Activated T-cell treated with anti-CD3 and anti-CD28 coated beads for 24 hours (primary cell): ENCODE results near the gene MYL3.

Source experiments
- DNase-seq: peaks from one replicate; pipeline ENCODE4 v3.0.0-alpha.2; 2020; ENCODE audit warnings: low read depth

The MYL3 gene

GRCh38 chr3:46849686-46850467, 13.4 kb downstream of the MYL3 start:
- no peak for DNase-seq

GRCh38 chr3:46849045-46849631, 14.1 kb downstream of the MYL3 start:
- DNase-seq, result no peak

- no peak for DNase-seq
Observed at GRCh38 chr3:46848271-46849044, 14.8 kb downstream of the MYL3 start.

GRCh38 chr3:46847744-46848143, 15.5 kb downstream of the MYL3 start:
- DNase-seq, result no peak

GRCh38 chr3:46846624-46847542, 16.4 kb downstream of the MYL3 start:
- no peak for DNase-seq

- DNase-seq, result peak; percentile 55
Observed at GRCh38 chr3:46845860-46846623, 17.2 kb downstream of the MYL3 start.

GRCh38 chr3:46845397-46845859, 17.8 kb downstream of the MYL3 start:
- DNase-seq, result no peak

GRCh38 chr3:46844881-46845312, 18.3 kb downstream of the MYL3 start:
- no peak for DNase-seq

GRCh38 chr3:46844397-46844796, 18.8 kb downstream of the MYL3 start:
- DNase-seq, result no peak

- no peak for DNase-seq
Observed at GRCh38 chr3:46843508-46843907, 19.7 kb downstream of the MYL3 start.

- DNase-seq, result no peak
Observed at GRCh38 chr3:46840491-46840890, 22.8 kb downstream of the MYL3 start.

- DNase-seq, result no peak
Observed at GRCh38 chr3:46838301-46838700, 24.9 kb downstream of the MYL3 start.

- no peak for DNase-seq
Observed at GRCh38 chr3:46835491-46835890, 27.8 kb downstream of the MYL3 start.

GRCh38 chr3:46835054-46835453, 28.2 kb downstream of the MYL3 start:
- no peak for DNase-seq

GRCh38 chr3:46833346-46834300, 29.6 kb downstream of the MYL3 start:
- no peak for DNase-seq

- no peak for DNase-seq
Observed at GRCh38 chr3:46831841-46832240, 31.4 kb downstream of the MYL3 start.

- no peak for DNase-seq
Observed at GRCh38 chr3:46831316-46831715, 31.9 kb downstream of the MYL3 start.

GRCh38 chr3:46830801-46831200, 32.4 kb downstream of the MYL3 start:
- DNase-seq, result no peak

- peak; percentile 51 for DNase-seq
Observed at GRCh38 chr3:46829699-46830208, 33.5 kb downstream of the MYL3 start.

- no peak for DNase-seq
Observed at GRCh38 chr3:46825450-46825849, 37.8 kb downstream of the MYL3 start.
